HG03103 (cell line): ENCODE data around the gene CD2.

ENCODE experiments used
- ATAC-seq: cut with Tn5 transposase; IDR thresholded peaks from one replicate; pipeline ENCODE4 v1.9.1; 2021; ENCODE audit warnings: low read depth; ENCODE audit not compliant: unreplicated experiment

CD2 gene

GRCh38 chr1:116754198-116754977, at the start of gene CD2:
TSS of gene CD2 (plus strand) at chr1:116754430. CDS start at chr1:116754493, 63 bp downstream.
- ATAC-seq, result no peak

GRCh38 chr1:116706123-116706522, 48.1 kb upstream of the CD2 start:
- no peak for ATAC-seq

GRCh38 chr1:116706841-116707240, 47.4 kb upstream of the CD2 start:
- no peak for ATAC-seq

GRCh38 chr1:116708255-116708900, 45.9 kb upstream of the CD2 start:
- no peak for ATAC-seq

- no peak for ATAC-seq
Observed at GRCh38 chr1:116709666-116710167, 44.5 kb upstream of the CD2 start.

- no peak for ATAC-seq
Observed at GRCh38 chr1:116710420-116711262, 43.6 kb upstream of the CD2 start.

- ATAC-seq, result no peak
Observed at GRCh38 chr1:116711263-116711840, 42.9 kb upstream of the CD2 start.

- no peak for ATAC-seq
Observed at GRCh38 chr1:116712510-116712909, 41.7 kb upstream of the CD2 start.

GRCh38 chr1:116713474-116713873, 40.8 kb upstream of the CD2 start:
- no peak for ATAC-seq

GRCh38 chr1:116716391-116716790, 37.8 kb upstream of the CD2 start:
- no peak for ATAC-seq

GRCh38 chr1:116717318-116717717, 36.9 kb upstream of the CD2 start:
- no peak for ATAC-seq

- ATAC-seq, result no peak
Observed at GRCh38 chr1:116720364-116721038, 33.7 kb upstream of the CD2 start.

GRCh38 chr1:116721039-116721405, 33.2 kb upstream of the CD2 start:
- no peak for ATAC-seq

GRCh38 chr1:116721451-116722007, 32.7 kb upstream of the CD2 start:
- ATAC-seq, result no peak

- no peak for ATAC-seq
Observed at GRCh38 chr1:116722016-116722838, 32.0 kb upstream of the CD2 start.

- no peak for ATAC-seq
Observed at GRCh38 chr1:116724765-116725375, 29.4 kb upstream of the CD2 start.

- ATAC-seq, result no peak
Observed at GRCh38 chr1:116725798-116726197, 28.4 kb upstream of the CD2 start.
